T-helper 1 cell (primary cell): ENCODE measurements around the gene ADGRD1.
"Not testable (repeated sequence)": the region's sequence is repeated elsewhere in the genome, so short reads cannot be mapped to it uniquely, and the experiment has no call there.

ENCODE experiments used
- DNase-seq, 5 donors: peaks; one replicate each; pipeline ENCODE4 v3.0.0-alpha.2; 2012 to 2020

Gene ADGRD1

DNA sequence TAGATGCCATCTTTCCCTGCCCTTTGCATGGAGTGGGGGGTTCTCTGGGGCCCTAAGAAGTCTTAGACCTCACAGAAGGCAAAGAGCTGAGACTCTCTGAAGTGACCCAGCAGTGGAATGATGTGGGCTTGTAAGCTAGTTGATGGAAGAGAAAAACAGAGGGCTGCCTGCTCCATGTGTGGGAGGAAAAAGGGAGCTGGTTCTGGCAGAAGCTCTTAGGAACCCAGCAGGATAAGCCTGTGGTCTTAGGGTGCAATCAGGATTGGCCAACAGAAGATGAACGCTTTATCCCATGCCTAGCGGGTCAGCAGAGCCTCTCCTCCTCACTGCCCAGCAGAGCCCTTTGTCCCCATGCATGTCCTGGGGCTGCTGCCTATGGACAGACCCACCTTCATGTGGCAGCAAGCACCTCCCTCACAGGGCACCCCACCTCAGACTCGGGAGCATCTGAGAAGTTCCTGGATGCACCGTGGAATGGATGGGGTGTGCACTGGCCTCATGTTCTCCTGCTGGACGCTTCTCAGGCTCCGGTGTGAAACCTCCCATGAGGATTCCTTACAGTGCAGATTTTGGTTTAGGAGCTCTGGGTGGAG is 152.7 kb downstream of the ADGRD1 start:
- no peak for DNase-seq

- no peak for DNase-seq
These were observed 154.7 kb downstream of the ADGRD1 start for GRCh38 chr12:131108177-131108955.

GRCh38 chr12:131111446-131111845 is 157.7 kb downstream of the ADGRD1 start:
- DNase-seq = no peak

DNA sequence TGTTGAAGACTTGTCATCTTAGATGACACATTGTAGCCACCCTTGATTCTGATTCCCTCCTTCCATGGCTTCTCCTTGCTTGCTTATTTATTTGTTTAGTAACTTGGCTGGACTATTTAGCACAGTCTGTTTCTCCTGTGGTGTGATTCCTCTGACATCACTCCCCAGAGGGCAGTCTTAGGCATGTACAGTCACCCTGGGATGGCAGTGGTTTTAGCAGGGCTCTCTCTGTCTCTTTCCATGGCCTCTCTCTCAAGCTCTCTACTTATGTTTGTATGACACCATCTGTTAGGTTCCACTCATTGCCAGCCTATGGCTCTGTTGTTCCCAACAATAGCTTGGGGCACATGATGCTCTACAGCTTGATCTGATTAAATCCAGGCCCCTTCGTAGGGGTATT is 158.3 kb downstream of the ADGRD1 start:
- DNase-seq = no peak

- DNase-seq = no peak
These were observed 159.1 kb downstream of the ADGRD1 start for GRCh38 chr12:131112700-131113290.

- no peak for DNase-seq
These were observed 160.0 kb downstream of the ADGRD1 start for GRCh38 chr12:131113568-131114270.

- no peak for DNase-seq
These were observed 160.6 kb downstream of the ADGRD1 start for GRCh38 chr12:131114271-131114670.

DNA sequence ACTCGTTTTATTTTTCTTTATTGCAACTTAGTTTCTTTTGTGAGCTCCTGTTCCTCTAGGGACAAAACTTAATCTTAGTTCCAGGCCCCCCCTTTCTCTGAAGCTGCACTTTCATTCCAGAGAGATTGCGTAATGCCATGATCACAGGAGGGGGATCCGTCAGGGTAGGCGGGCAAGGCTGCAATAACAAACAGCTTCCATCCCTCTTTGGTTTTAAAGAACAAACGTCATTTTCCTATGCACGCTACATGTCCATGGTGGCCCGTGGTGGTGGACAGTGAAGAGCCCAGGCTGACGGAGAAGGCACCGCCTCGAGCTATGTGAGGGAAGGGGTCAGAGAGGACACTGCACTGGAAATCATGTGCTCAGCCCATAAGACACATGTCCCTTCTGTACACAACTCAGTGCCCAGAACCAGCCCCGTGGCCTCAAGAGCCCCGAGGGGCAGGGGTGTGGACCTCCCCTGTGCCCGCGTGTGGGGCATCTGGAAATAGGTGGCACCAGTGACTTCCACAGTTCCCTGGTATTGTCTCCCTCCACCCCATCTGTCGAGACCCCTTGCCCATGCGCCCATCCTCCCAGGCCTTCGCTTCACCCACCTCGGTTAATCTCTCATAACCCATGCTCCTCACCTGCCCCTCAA is 161.4 kb downstream of the ADGRD1 start:
- no peak for DNase-seq

DNA sequence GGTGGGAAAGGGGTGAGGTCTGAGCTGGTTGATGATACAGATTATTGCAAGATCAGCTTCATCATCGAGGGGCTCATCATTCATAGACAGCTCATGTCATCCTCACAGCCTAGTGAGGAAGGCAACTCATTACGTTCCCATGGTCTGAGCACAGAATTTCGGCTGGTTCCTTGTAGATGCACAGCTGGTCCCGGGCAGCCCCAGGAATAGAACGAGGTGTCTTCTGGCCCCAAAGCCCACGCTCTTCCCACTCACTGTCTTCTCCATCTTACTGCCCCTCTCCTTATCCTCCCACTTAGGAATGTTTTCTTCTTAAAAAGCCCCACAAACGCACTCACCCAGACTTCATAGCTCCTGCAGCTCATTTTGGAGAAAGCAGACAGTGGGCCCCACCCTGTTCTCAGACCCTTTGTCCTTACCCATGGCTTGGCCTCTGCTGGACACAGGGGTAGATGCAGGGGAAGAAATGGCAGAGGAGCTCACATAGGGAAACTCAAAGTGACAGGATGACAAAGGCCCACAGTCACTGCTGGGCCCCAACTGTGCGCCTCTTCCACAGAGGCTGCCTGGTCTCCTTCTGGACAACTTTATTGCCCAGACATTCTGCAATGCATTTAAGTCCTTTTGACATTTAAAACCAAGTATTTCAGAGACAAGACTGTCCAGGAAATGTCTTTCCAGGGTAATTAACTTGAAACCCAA is 162.2 kb downstream of the ADGRD1 start:
- DNase-seq = no peak

GRCh38 chr12:131116468-131117117 is 162.9 kb downstream of the ADGRD1 start:
- DNase-seq = no peak

GRCh38 chr12:131117438-131118245 is 163.9 kb downstream of the ADGRD1 start:
- no peak for DNase-seq

GRCh38 chr12:131118371-131118770 is 164.7 kb downstream of the ADGRD1 start:
- DNase-seq = no peak

GRCh38 chr12:131119345-131119744 is 165.6 kb downstream of the ADGRD1 start:
- not testable (repeated sequence) for DNase-seq

- no peak for DNase-seq
These were observed 166.2 kb downstream of the ADGRD1 start for GRCh38 chr12:131119936-131120335.

DNA sequence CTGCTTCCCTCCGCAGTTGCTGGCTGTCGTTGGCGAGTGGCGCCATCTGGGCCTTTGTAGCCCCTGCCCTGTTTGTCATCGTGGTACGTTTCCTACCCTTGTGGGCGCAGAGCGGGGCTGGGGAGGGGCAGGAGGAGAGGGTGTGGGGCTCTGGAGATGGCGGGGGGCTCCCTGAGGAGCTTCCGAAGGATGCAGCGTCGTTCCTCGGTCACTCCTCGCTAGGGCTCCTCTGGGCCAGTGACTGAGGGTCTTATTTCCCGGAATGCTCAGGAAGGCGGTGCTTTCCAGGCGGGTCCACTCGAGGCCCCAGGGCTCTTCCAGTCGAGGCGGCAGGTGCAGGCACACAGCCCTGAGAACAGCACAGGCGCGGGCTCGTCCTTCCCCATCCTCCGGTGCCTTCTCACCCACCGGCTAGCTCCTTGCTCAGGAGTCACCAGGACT is 167.1 kb downstream of the ADGRD1 start:
- DNase-seq = no peak

DNA sequence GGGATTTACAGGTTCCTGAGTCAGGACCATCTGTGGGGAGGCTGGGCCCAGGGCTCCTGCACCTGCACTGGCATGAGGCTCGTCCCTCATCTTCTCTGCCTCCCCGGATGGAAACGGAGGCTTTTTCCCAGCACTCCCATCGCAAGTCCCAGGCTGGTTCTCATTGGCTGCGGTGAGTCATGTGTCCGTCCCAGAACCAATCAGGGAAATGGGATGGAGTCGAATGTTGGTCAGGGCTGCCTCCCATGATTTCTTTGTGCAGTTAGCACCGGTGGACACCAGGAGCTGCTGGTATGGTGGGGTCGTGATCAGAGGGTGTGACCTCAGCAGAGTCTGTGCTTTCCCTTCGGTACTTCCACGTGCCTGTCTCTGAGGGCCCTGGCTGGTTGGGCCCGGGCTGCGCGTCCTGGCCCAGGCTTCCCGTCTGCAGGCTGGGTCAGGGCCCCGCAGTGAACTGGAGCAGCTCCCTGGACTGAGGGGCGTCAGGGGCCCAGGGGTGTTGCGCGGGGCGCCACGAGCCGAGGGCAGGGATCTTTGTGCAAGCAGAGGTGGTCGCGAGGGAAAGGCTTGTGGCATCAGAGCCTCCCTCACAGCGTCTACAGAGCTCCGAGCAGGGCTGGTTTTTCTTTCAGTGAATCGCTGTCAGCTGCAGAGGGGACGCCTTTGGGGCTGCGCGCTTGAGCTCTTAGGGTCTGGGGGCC is 168.1 kb downstream of the ADGRD1 start:
- DNase-seq = no peak

GRCh38 chr12:131122631-131123030 is 168.9 kb downstream of the ADGRD1 start:
- no peak for DNase-seq

GRCh38 chr12:131123817-131124216 is 170.1 kb downstream of the ADGRD1 start:
- DNase-seq = no peak

- DNase-seq = no peak
These were observed 171.0 kb downstream of the ADGRD1 start for GRCh38 chr12:131124487-131125280.
